ENCODE measurements around the gene MORC1.

MORC1 gene

DNA sequence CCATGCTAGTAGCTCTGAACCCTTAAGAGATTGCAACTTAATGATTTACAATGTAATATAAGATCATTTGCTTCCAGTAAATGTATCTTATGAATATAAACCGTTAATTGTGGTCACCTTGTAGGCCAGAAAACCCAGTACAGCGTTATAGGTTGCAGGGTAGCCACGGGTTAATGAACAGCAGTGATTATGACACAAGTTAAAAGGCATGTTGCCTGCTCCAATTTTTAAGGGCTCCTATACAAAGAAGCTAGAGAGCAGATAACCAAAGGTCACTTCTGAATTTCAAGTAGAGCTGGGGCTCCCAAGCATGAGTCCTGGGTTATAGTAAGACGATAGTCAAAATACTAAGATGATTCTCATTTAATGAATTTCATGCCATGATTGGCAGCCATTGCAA is 177.8 kb downstream of the MORC1 start:
- DNase-seq (ENCODE audit: low read depth) = no peak

GRCh38 chr3:108936924-108937689 is 180.8 kb downstream of the MORC1 start:
- no peak for DNase-seq (ENCODE audit: low read depth)

GRCh38 chr3:108931035-108931434 is 186.9 kb downstream of the MORC1 start:
- DNase-seq (ENCODE audit: low read depth) = no peak

GRCh38 chr3:108918866-108919265 is 199.1 kb downstream of the MORC1 start:
- no peak for DNase-seq (ENCODE audit: low read depth)

GRCh38 chr3:108914774-108915641 is 202.9 kb downstream of the MORC1 start:
- peak; percentile 39 for DNase-seq (ENCODE audit: low read depth)

DNA sequence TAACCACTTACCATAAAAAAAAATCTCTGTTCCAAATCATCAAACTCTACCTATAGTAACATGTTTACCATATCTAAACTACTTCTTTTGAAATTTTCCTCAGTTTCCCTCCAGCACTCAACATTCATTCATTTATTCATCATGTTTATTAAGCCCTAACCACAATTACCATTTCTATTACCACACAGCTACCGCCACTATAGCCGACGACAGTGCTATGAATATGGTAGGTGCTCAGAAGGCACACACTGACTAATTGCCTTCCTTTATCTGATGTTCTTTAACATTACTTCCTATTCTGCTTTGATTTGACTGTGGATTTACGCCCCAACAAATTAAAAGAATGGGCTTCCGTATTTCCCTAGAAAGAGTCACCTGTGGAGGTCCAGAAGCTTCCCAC is 208.1 kb downstream of the MORC1 start:
- no peak for DNase-seq (ENCODE audit: low read depth)

Data from activated T-cell treated with anti-CD3 and anti-CD28 coated beads for 48 hours (primary cell).